Central memory CD8-positive, alpha-beta T cell (primary cell): ENCODE measurements around the gene KIAA1217.

Source experiments
- ATAC-seq: fragments of 150-1000 bp; cut with Tn5 transposase; replicated peaks from 2 replicates; pipeline ENCODE4 v1.10.0; 2022; ENCODE audit warnings: mild to moderate bottlenecking, moderate FRiP score, moderate number of reproducible peaks; ENCODE audit not compliant: poor library complexity, severe bottlenecking; ENCODE audit errors: extremely low read depth
- DNase-seq, 2 donors: peaks; one replicate each; pipeline ENCODE4 v3.0.0; 2021; ENCODE audit warnings: low spot score in 2 of 2
- H3K27ac Mint-ChIP-seq: one replicate; pipeline ENCODE4 v1.8.0; 2022; ENCODE audit warnings: low read depth, mild to moderate bottlenecking, moderate library complexity, mixed read lengths
- H3K27me3 Mint-ChIP-seq: one replicate; pipeline ENCODE4 v1.8.0; 2022; ENCODE audit warnings: mixed read lengths
- H3K36me3 Mint-ChIP-seq: one replicate; pipeline ENCODE4 v1.8.0; 2022; ENCODE audit warnings: mild to moderate bottlenecking, moderate library complexity, mixed read lengths; ENCODE audit not compliant: insufficient read depth
- H3K4me1 Mint-ChIP-seq: one replicate; pipeline ENCODE4 v1.8.0; 2022; ENCODE audit warnings: mixed read lengths
- H3K4me3 Mint-ChIP-seq: one replicate; pipeline ENCODE4 v1.8.0; 2022; ENCODE audit warnings: mild to moderate bottlenecking, moderate library complexity, mixed read lengths
- H3K9me3 Mint-ChIP-seq: one replicate; pipeline ENCODE4 v1.8.0; 2022; ENCODE audit warnings: mixed read lengths

The KIAA1217 gene

GRCh38 chr10:24288581-24288980, 79.6 kb downstream of the KIAA1217 start:
- H3K4me3 Mint-ChIP-seq, result no peak overlapping the region
- peaks cover 21% of the 10 kb centered on the region for H3K9me3 Mint-ChIP-seq
- H3K36me3 Mint-ChIP-seq, result peaks cover 3% of the 10 kb centered on the region
- DNase-seq, result no peak
- no peak for ATAC-seq
- no peaks in the 10 kb centered on the region for H3K4me1 Mint-ChIP-seq
- peaks cover 10% of the 10 kb centered on the region for H3K27me3 Mint-ChIP-seq
- H3K27ac Mint-ChIP-seq, result no peak overlapping the region

DNA sequence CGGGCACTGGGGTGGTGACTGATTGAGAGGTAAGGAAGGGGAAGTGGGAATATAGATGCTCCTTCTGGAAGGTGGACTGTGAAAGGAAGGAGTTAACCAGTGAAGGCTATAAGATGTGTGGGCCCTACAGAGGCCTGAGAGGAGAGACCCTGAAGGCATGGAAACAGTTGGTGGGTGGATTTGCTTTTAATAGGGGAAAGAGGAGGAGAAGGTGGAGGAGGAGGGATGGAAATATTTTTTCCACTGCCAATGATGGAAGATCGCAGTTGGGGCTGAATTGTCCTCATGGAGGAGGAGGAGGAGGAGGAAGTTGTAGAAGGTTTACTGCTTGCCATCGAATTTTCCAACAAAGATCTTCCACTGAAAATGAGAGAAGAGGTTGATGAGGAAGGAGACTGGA, 80.3 kb downstream of the KIAA1217 start:
- H3K9me3 Mint-ChIP-seq, result peaks cover 21% of the 10 kb centered on the region
- no peak for DNase-seq
- H3K4me1 Mint-ChIP-seq, result no peaks in the 10 kb centered on the region
- peaks cover 10% of the 10 kb centered on the region for H3K27me3 Mint-ChIP-seq
- H3K36me3 Mint-ChIP-seq, result peaks cover 3% of the 10 kb centered on the region
- no peak for ATAC-seq
- no peak overlapping the region for H3K4me3 Mint-ChIP-seq
- no peak overlapping the region for H3K27ac Mint-ChIP-seq

DNA sequence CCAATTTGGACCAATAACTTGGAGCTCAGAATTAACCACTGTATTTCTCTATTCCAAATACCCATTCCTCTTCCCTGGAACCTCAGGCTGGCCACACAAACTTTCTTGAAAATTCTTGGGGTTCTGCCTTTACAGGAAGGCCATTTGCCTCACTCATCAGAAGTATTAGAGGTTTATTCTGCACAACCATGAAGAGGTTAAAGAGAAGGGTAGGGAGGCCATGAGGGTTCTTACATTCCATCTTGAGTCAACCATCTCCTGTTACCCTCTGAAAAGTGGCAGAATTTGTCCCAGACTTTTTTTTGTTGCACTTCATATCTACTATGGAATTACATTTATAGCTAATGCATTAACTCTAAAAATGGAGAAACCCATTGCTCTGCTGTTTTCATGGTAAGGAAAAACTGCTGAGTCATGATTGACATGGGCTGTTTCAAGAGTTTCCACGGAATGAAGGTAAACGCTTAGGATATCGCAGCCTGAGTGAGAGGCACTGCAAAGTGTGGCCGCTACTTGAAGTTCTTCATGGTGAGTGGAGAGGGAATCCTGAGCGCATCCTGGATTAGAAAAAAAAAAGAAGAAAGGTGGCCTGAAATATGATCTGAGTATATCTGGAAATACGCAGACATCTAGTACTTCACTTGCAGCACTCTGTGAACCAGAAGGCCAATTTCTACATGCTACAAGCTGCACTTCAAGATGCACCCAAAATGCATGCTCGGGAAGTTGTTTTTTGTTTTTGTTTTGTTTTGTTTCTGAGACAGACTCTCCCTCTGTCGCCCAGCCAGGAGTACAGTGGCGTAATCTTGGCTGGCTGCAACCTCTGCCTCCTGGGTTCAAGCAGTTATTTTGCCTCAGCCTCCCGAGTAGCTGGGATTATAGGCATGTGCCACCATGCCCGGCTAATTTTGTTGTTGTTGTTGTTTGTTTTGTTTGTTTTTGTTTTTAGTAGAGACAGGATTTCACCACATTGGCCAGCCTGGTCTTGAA, 83.7 kb downstream of the KIAA1217 start:
- Mint-ChIP-seq H3K27me3 (peaks cover 10% of the 10 kb centered on the region), H3K4me1 (no peaks in the 10 kb centered on the region), H3K36me3 (peaks cover 3% of the 10 kb centered on the region), H3K9me3 (peaks cover 11% of the 10 kb centered on the region), H3K27ac (no peak overlapping the region), H3K4me3 (no peak overlapping the region)
- no peak for DNase-seq
- no peak for ATAC-seq

DNA sequence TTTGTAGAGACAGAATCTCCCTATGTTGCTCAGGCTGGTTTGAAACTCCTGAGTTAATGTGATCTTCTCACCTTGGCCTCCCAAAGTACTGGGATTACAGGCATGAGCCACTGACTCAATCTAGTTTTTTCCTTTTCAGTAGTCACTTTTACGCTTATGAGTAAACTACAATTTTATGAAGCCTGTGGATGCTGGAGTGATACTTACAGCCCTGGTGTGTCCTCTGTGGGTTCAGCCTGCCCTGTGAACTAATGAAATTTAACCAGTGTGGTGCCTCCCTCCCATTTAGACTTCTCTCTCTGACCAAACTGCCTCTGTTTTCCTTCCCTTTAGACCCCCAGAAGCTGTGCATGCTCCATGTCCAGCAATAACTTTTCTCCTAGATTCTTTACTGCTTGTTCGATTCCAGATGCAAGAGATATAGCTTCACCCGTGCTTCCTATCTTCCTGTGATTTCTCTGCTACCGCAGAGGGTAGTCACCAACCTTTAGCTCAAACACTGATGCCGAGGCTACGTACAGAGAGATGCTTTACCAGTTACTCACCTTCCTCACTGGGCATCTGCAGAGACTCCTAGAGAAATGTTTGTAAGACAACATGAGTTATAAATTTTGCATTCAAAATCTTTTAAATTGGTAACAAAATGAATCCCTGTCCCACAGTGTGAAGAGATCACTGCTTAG, 90.8 kb downstream of the KIAA1217 start:
- peaks cover 6% of the 10 kb centered on the region for H3K9me3 Mint-ChIP-seq
- H3K36me3 Mint-ChIP-seq, result no peaks in the 10 kb centered on the region
- no peaks in the 10 kb centered on the region for H3K4me1 Mint-ChIP-seq
- H3K4me3 Mint-ChIP-seq, result no peak overlapping the region
- H3K27ac Mint-ChIP-seq, result no peak overlapping the region
- DNase-seq, result no peak
- no peak for ATAC-seq
- no peaks in the 10 kb centered on the region for H3K27me3 Mint-ChIP-seq

DNA sequence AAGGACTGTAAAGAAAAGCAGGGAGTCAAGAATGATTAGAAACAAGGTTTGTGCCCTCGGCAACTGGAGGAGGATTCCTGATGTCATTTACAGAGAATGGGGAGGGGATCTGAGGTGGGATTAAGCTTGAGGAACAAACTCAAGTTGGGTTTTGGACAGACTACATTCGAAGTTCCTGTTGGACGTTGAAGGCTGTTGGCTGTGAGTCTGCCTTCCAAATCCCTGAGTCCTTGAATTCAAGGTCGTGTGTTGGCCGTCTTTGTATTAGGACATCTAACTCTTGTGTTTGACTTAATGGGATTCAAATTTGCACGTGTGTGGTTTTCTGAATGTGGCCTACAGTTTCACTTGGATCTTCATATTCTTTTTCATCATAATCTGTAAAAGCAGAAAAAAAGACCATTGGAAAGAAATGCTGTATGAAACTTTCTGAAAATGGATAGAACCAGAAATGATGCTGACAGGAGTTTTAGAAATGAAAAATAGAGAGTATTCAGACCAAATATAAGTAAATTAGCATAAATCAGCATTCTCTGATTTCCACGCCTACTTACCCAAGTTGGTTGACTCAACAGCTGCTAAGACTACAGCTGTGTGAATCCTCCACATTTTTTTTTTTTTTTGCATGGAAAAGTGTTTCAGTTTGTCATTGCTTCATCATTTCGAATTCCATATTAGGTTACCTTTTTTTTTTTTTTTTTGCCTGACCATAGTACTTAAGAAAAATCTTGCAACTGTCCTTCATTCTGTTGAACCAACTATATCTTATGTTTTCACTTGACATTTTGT, 94.8 kb downstream of the KIAA1217 start:
- no peak for ATAC-seq
- Mint-ChIP-seq H3K27ac (no peak overlapping the region), H3K4me1 (no peaks in the 10 kb centered on the region), H3K27me3 (no peaks in the 10 kb centered on the region), H3K9me3 (peaks cover 15% of the 10 kb centered on the region), H3K36me3 (peaks cover 1% of the 10 kb centered on the region), H3K4me3 (no peak overlapping the region)
- no peak for DNase-seq

GRCh38 chr10:24305551-24306506, 96.9 kb downstream of the KIAA1217 start:
- no peak for DNase-seq
- peaks cover 1% of the 10 kb centered on the region for H3K36me3 Mint-ChIP-seq

GRCh38 chr10:24306507-24306875, 97.6 kb downstream of the KIAA1217 start:
- peaks cover 16% of the 10 kb centered on the region for H3K9me3 Mint-ChIP-seq
- no peaks in the 10 kb centered on the region for H3K27me3 Mint-ChIP-seq
- ATAC-seq (no peak), DNase-seq (no peak)
- H3K27ac Mint-ChIP-seq, result no peak overlapping the region
- no peaks in the 10 kb centered on the region for H3K4me1 Mint-ChIP-seq
- no peak overlapping the region for H3K4me3 Mint-ChIP-seq
- H3K36me3 Mint-ChIP-seq, result peaks cover 1% of the 10 kb centered on the region

More at GRCh38 chr10:24305551-24306506, 96.9 kb downstream of the KIAA1217 start:
- no peak for ATAC-seq
- Mint-ChIP-seq H3K27me3 (no peaks in the 10 kb centered on the region), H3K4me3 (no peak overlapping the region), H3K4me1 (no peaks in the 10 kb centered on the region), H3K9me3 (peaks cover 16% of the 10 kb centered on the region), H3K27ac (no peak overlapping the region)

GRCh38 chr10:24307116-24307515, 98.2 kb downstream of the KIAA1217 start:
- no peak for DNase-seq

DNA sequence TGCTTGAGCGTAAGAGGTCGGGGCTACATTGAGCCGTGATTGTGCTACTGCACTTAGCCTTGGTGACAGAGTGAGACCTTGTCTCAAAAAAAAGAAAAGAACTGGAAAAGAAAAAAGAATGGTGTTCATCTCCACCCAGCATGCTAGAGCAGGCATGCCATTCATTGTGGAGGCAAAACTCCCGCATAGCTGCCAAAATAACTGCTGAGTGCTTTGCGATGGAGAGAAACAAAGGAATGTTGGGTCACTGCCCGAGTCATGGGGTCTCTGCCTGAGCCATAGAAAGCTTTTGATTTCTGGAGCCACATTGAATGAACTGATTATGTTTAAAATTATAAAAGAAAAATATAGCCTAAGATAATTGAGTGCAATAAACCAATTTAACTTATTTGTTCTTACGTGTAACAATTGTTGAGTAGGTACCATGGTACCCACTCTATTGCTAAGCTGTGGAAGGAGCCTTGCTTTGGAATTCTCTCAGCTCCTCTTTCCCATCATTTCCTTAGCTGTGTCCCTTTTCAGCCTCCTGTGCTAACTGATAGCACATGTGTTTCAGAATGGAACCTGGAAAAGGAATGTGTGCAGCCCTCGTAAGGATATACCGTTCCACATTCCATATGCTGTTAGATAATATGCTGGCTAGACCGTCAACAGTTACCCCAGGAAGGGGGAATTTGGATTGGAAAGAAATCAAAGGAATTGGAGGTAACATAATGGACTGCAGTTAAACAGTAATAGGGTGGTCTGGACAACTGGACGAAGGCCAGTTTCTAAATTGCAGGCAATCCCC, 99.0 kb downstream of the KIAA1217 start:
- no peak overlapping the region for H3K27ac Mint-ChIP-seq
- ATAC-seq (no peak), DNase-seq (no peak)
- no peak overlapping the region for H3K4me3 Mint-ChIP-seq
- peaks cover 1% of the 10 kb centered on the region for H3K36me3 Mint-ChIP-seq
- no peaks in the 10 kb centered on the region for H3K4me1 Mint-ChIP-seq
- peaks cover 16% of the 10 kb centered on the region for H3K9me3 Mint-ChIP-seq
- H3K27me3 Mint-ChIP-seq, result no peaks in the 10 kb centered on the region

More at GRCh38 chr10:24307116-24307515, 98.2 kb downstream of the KIAA1217 start:
- H3K9me3 Mint-ChIP-seq, result peaks cover 16% of the 10 kb centered on the region
- H3K27me3 Mint-ChIP-seq, result no peaks in the 10 kb centered on the region
- no peak for ATAC-seq
- no peaks in the 10 kb centered on the region for H3K4me1 Mint-ChIP-seq
- H3K27ac Mint-ChIP-seq, result no peak overlapping the region
- no peak overlapping the region for H3K4me3 Mint-ChIP-seq
- peaks cover 1% of the 10 kb centered on the region for H3K36me3 Mint-ChIP-seq

DNA sequence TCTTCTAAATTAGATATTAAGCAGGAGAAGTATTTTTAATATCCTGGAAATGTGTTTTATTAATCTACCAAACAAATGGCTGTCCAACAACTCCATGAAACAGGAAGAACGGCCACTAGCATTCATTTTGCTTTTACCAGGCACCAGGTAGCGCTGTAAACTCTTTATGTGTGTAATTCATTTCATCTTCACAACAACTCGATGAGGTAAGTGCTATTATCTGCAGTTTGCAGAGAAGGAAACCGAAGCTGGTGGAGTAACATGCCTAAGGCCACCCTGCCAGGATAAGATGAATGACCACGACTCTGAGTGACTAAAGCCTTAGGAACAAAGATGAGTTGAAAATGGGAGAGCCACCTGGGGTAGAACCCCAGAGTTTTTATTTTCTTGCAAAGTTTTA, 101.2 kb downstream of the KIAA1217 start:
- Mint-ChIP-seq H3K27ac (no peak overlapping the region), H3K4me1 (no peaks in the 10 kb centered on the region), H3K36me3 (peaks cover 1% of the 10 kb centered on the region), H3K4me3 (no peak overlapping the region), H3K9me3 (peaks cover 10% of the 10 kb centered on the region), H3K27me3 (no peaks in the 10 kb centered on the region)
- DNase-seq, result no peak
- ATAC-seq, result no peak

GRCh38 chr10:24311888-24312287, 103.0 kb downstream of the KIAA1217 start:
- H3K4me1 Mint-ChIP-seq, result no peaks in the 10 kb centered on the region
- no peak overlapping the region for H3K27ac Mint-ChIP-seq
- peaks cover 1% of the 10 kb centered on the region for H3K36me3 Mint-ChIP-seq
- DNase-seq, result no peak
- H3K27me3 Mint-ChIP-seq, result no peaks in the 10 kb centered on the region
- ATAC-seq, result no peak
- H3K9me3 Mint-ChIP-seq, result peaks cover 5% of the 10 kb centered on the region
- H3K4me3 Mint-ChIP-seq, result no peak overlapping the region
